Right ventricle myocardium inferior (tissue), 1 donor: Measurements from ENCODE around the gene BOD1L2. TPM values are rescaled to one million over a fixed set of nuclear protein-coding genes. Genes with fewer than 3 reads are reported as not detected.

Experiments
- ATAC-seq: fragments of 200-7000 bp; cut with Tn5 transposase; one replicate; pipeline ENCODE4 v1.9.1; 2020; ENCODE audit warnings: mild to moderate bottlenecking, moderate library complexity
- DNase-seq: peaks from one replicate; pipeline ENCODE4 v3.0.0; 2021; ENCODE audit errors: missing footprints
- intact Hi-C: fragments of 100-400 bp; cut with DNase I; formaldehyde crosslinking; loops from one replicate; pipeline ENCODE4 v1.11.0; 2022
- total RNA-seq: library from RNA; stranded (reverse); fragmentation: NEBNext Ultra II Directional; extraction: Animal tissue kit (Norgen Biotek cat#: 25700); gene quantifications from one replicate; pipeline ENCODE4 v1.2.1, GENCODE V29; 2021
- donor health status: DM: no; HTN: yes; CAD: no; lungs with severe emphysema.

Gene BOD1L2
- total RNA-seq, 1 donor from 2014 or later: not detected

- intact Hi-C loops: no loop called here
- DNase-seq (no peak), ATAC-seq (no peak)
These were observed 1.4 kb downstream of the BOD1L2 start for GRCh38 chr18:57148263-57148662.

DNA sequence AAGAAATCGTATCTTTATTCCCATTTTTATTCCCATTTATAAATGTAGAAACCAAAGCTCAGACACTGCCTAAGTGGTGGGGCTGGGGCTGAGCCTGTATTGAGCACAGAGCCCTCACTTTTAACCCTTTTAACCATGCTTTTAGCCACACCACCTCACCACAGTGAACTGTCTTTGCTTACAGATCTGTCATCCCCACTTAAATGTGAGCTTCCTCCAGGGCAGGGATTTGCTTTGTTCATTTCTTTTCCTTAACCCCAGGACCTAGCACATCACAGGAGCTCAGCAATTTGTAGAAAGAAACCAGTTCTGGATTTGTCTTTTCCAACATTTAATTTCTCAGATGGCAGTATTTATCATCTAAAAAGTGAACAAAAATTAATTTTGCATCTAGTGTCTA is 2.2 kb downstream of the BOD1L2 start:
- ATAC-seq (no peak), DNase-seq (no peak)
- intact Hi-C loops: no loop called here

DNA sequence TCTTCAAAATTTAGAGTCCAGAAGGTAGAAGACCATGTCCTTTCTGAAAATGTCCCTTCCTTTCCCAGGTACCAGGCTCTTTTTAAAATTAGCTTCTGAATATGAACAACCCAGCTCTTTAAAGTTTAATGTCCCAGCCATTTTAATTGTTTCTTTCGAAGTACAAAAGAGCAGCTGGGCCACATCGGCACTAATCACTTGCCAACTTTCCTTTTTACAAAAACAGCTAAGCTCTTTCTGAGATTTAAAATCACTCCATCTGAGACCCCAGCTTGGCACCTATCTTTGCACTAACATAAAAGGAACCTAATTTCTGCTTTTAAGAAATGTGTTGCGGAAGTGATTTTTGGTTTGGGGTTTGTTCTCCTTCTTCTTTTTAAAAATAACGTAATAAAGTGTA is 2.6 kb downstream of the BOD1L2 start:
- no peak for ATAC-seq
- intact Hi-C loops: no loop called here
- DNase-seq: no peak

- ATAC-seq (no peak), DNase-seq (no peak)
- intact Hi-C loops: no loop called here
These were observed 3.2 kb downstream of the BOD1L2 start for GRCh38 chr18:57150081-57150480.

- ATAC-seq (no peak), DNase-seq (no peak)
- intact Hi-C loops: no loop called here
These were observed 3.9 kb downstream of the BOD1L2 start for GRCh38 chr18:57150828-57151227.

GRCh38 chr18:57154191-57154830 is 7.4 kb downstream of the BOD1L2 start:
- no peak for ATAC-seq
- intact Hi-C loops: no loop called here
- no peak for DNase-seq

GRCh38 chr18:57164401-57164800 is 17.5 kb downstream of the BOD1L2 start:
- intact Hi-C loops: no loop called here
- ATAC-seq: no peak
- DNase-seq: no peak

- ATAC-seq (no peak), DNase-seq (no peak)
- intact Hi-C loops: no loop called here
These were observed 20.9 kb downstream of the BOD1L2 start for GRCh38 chr18:57167617-57168308.

DNA sequence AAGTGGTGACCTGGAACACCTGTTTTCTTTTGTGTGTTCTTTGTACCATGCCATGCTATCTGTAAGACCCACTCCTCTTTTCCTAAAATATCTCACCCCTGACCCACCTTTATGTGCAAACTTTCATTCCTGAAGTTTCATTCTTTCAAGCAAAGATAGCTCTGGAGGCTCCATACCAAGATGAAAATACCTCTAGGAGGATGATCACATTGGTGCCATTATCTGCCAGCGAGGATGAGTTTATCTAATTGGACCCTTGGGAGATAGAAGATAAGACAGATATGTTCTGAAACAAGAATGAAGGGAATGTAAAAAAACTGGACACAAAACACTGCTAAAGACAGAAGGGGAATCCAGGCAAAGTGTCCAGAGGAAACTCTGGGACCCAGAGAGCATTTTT is 24.1 kb downstream of the BOD1L2 start:
- intact Hi-C loops: no loop called here
- ATAC-seq (no peak), DNase-seq (no peak)

- no peak for DNase-seq
- intact Hi-C loops: no loop called here
These were observed 28.6 kb downstream of the BOD1L2 start for GRCh38 chr18:57175532-57175931.

GRCh38 chr18:57185434-57185833 is 38.5 kb downstream of the BOD1L2 start:
- intact Hi-C loops: no loop called here
- ATAC-seq (no peak), DNase-seq (no peak)

More at GRCh38 chr18:57175532-57175931, 28.6 kb downstream of the BOD1L2 start:
- no peak for ATAC-seq

- intact Hi-C loops: no loop called here
- DNase-seq (no peak), ATAC-seq (no peak)
These were observed 42.1 kb downstream of the BOD1L2 start for GRCh38 chr18:57188851-57189557.

GRCh38 chr18:57190026-57190425 is 43.1 kb downstream of the BOD1L2 start:
- ATAC-seq (no peak), DNase-seq (no peak)
- intact Hi-C loops: no loop called here

- ATAC-seq: no peak
- no peak for DNase-seq
- intact Hi-C loops: no loop called here
These were observed 47.2 kb downstream of the BOD1L2 start for GRCh38 chr18:57194070-57194469.

DNA sequence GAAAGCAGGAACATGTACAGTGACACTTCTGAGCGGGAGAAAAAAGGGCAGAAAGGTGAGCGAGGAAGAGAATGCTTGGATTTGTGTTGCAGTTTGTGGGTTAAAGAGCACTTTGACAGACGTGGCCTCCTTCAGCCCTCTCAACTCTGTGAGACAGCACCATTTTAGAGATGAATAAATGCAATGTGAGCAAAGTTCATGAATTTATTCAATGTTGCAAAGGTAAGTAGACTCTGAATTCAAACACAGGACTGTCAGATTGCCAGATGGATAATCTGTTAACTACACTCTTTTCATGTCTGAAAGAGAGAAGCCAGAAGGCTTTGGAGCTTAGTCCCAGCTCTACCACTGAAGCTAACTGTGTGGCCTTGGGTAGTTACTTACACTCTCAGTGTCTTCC is 47.7 kb downstream of the BOD1L2 start:
- ATAC-seq (no peak), DNase-seq (no peak)
- intact Hi-C loops: no loop called here

DNA sequence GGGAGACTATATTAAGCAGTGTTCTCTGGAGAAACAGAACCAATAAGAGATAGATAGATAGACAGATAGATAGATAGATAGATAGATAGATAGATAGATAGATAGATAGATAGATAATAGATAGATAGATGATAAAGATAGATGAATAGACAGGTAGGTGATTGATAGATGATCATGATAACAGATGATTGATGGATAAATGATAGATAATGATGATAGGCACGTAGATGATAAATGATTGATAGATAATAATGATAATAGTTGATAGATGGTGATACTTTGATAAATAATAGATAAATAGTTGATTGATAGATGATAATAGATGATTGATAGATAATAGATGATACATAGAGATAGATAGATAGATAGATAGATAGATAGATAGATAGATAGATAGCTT is 48.5 kb downstream of the BOD1L2 start:
- no peak for DNase-seq
- intact Hi-C loops: no loop called here
- ATAC-seq: no peak

GRCh38 chr18:57197261-57197660 is 50.4 kb downstream of the BOD1L2 start:
- ATAC-seq (no peak), DNase-seq (no peak)
- intact Hi-C loops: no loop called here

GRCh38 chr18:57198073-57198472 is 51.2 kb downstream of the BOD1L2 start:
- no peak for ATAC-seq
- intact Hi-C loops: no loop called here
- DNase-seq: no peak
